Glutamatergic neuron (in vitro differentiated cells): Measurements from ENCODE around the gene PCSK7. TPM values are rescaled to one million over a fixed set of nuclear protein-coding genes. Genes with fewer than 3 reads are reported as not detected.

ENCODE experiments used
- DNase-seq: peaks from one replicate; pipeline ENCODE4 v3.0.0; 2022
- H3K27ac Mint-ChIP-seq: one replicate; pipeline ENCODE4 v1.8.0; 2020; ENCODE audit warnings: mild to moderate bottlenecking, mixed read lengths, inconsistent platforms; ENCODE audit not compliant: unreplicated experiment
- H3K27me3 Mint-ChIP-seq: one replicate; pipeline ENCODE4 v1.8.0; 2020; ENCODE audit warnings: mild to moderate bottlenecking, moderate library complexity, mixed read lengths, inconsistent platforms; ENCODE audit not compliant: unreplicated experiment
- H3K36me3 Mint-ChIP-seq: one replicate; pipeline ENCODE4 v1.8.0; 2020; ENCODE audit warnings: mild to moderate bottlenecking, mixed read lengths, inconsistent platforms; ENCODE audit not compliant: unreplicated experiment
- H3K4me1 Mint-ChIP-seq: one replicate; pipeline ENCODE4 v1.8.0; 2020; ENCODE audit warnings: mild to moderate bottlenecking, low read depth, mixed read lengths, inconsistent platforms; ENCODE audit not compliant: unreplicated experiment
- H3K4me3 Mint-ChIP-seq: one replicate; pipeline ENCODE4 v1.8.0; 2020; ENCODE audit warnings: mild to moderate bottlenecking, mixed read lengths, inconsistent platforms; ENCODE audit not compliant: unreplicated experiment
- H3K9me3 Mint-ChIP-seq: one replicate; pipeline ENCODE4 v1.8.0; 2020; ENCODE audit warnings: mild to moderate bottlenecking, moderate library complexity, mixed read lengths, inconsistent platforms; ENCODE audit not compliant: unreplicated experiment
- total RNA-seq: library from RNA; stranded (reverse); fragmentation: NEBNext Ultra II Directional; extraction: Animal tissue kit (Norgen Biotek cat#: 25700); gene quantifications from one replicate; pipeline ENCODE4 v1.2.1, GENCODE V29; 2021; ENCODE audit not compliant: unreplicated experiment
- TF ChIP-seq, protein P1 (sequence below): fragments of 200-600 bp; sonication (generic); IDR thresholded peaks from one replicate; pipeline ENCODE4 v1.5.0; 2021; ENCODE audit not compliant: partially characterized antibody, unreplicated experiment

The PCSK7 gene
- total RNA-seq, 1 donor from 2014 or later: 109 TPM

DNA sequence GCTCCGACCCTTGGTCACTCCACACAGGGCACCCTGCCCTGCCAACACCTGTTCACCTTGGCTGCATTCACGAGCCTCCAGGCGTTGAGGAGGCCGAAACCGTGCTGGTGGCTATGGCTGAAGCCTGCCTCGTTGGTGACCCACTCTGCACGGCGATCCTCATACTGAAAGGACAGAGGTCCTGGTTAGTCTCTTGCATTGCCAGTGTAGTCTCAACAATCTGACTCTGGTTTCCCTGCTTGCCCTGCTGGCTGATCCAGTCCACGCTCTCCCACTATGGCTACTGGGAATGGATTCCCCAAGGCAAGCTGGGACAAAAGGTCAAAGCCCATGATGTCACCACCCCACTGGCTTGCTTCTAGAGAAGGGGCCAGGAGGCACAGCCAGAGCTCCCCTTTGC is 12.9 kb downstream of the PCSK7 start:
- TF ChIP-seq, protein P1, sequence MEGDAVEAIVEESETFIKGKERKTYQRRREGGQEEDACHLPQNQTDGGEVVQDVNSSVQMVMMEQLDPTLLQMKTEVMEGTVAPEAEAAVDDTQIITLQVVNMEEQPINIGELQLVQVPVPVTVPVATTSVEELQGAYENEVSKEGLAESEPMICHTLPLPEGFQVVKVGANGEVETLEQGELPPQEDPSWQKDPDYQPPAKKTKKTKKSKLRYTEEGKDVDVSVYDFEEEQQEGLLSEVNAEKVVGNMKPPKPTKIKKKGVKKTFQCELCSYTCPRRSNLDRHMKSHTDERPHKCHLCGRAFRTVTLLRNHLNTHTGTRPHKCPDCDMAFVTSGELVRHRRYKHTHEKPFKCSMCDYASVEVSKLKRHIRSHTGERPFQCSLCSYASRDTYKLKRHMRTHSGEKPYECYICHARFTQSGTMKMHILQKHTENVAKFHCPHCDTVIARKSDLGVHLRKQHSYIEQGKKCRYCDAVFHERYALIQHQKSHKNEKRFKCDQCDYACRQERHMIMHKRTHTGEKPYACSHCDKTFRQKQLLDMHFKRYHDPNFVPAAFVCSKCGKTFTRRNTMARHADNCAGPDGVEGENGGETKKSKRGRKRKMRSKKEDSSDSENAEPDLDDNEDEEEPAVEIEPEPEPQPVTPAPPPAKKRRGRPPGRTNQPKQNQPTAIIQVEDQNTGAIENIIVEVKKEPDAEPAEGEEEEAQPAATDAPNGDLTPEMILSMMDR: no peak
- Mint-ChIP-seq H3K9me3 (no peaks in the 10 kb centered on the region), H3K4me3 (no peak overlapping the region), H3K27me3 (no peaks in the 10 kb centered on the region), H3K36me3 (peaks cover 5% of the 10 kb centered on the region), H3K27ac (no peak overlapping the region), H3K4me1 (peaks cover 6% of the 10 kb centered on the region)
- DNase-seq: no peak

GRCh38 chr11:117218133-117218915 is 13.5 kb downstream of the PCSK7 start:
- TF ChIP-seq, protein P1: no peak
- H3K36me3 Mint-ChIP-seq: peaks cover 5% of the 10 kb centered on the region
- no peak overlapping the region for H3K4me3 Mint-ChIP-seq
- no peaks in the 10 kb centered on the region for H3K27me3 Mint-ChIP-seq
- DNase-seq: no peak
- peaks cover 6% of the 10 kb centered on the region for H3K4me1 Mint-ChIP-seq
- H3K27ac Mint-ChIP-seq: no peak overlapping the region
- H3K9me3 Mint-ChIP-seq: no peaks in the 10 kb centered on the region

DNA sequence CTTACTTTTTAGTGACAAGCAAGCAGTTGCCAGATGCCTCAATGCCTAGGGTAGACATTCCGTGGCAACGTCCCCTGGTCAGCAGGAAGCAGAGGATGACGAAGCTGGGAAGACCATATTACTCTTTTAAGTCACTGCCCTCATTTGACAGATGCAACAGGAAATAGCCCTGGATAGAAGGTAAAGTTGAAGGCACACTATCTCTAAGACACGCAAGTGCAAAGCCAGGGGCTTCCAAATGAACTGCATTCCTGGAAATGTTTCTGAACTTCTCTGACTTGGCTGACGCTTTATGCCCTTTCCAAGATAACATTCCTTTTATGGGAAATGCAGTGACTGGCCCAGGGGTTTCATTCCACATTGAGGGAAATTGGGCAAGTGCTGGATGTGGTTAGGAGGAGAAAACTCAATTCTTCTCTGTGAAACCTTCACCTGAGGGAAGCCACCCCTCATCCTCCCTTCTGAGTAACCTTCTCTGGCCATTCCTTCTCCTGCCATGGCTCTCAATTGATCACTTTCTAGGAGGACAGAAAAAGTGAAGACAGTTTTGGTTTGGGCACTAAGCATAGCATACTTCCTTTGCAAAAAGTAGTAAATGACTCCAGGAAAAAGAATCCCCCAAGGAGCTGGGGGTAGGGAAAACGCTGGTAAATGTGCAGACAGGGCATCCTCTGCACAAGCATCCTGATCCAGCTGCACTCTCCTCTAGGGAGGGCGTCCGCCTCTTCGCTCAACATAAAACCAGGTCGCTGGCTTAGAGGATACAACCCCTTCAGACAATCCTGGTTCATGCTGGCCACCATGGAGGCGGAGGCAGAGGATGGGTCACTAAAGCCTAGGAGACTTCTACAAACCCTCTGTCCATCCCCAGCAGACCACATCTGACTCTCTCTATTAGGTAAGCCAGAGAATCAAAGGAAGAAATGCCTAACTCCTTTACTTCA is 14.5 kb downstream of the PCSK7 start:
- H3K9me3 Mint-ChIP-seq: no peaks in the 10 kb centered on the region
- no peak overlapping the region for H3K4me3 Mint-ChIP-seq
- H3K4me1 Mint-ChIP-seq: peaks cover 6% of the 10 kb centered on the region
- H3K27ac Mint-ChIP-seq: no peak overlapping the region
- DNase-seq: no peak
- TF ChIP-seq, protein P1: no peak
- H3K27me3 Mint-ChIP-seq: no peaks in the 10 kb centered on the region
- H3K36me3 Mint-ChIP-seq: peaks cover 5% of the 10 kb centered on the region

- Mint-ChIP-seq H3K27ac (no peak overlapping the region), H3K4me3 (no peak overlapping the region), H3K36me3 (peaks cover 5% of the 10 kb centered on the region), H3K4me1 (no peaks in the 10 kb centered on the region), H3K27me3 (no peaks in the 10 kb centered on the region), H3K9me3 (no peaks in the 10 kb centered on the region)
- DNase-seq: no peak
- TF ChIP-seq, protein P1: no peak
Measured at GRCh38 chr11:117214404-117215110, 17.3 kb downstream of the PCSK7 start.
